ENCODE measurements around the gene PRR7. TPM values are rescaled to one million over a fixed set of nuclear protein-coding genes. Genes with fewer than 3 reads are reported as not detected.
"Not testable (repeated sequence)": the region's sequence is repeated elsewhere in the genome, so short reads cannot be mapped to it uniquely, and the experiment has no call there.

Gene PRR7, protein sequence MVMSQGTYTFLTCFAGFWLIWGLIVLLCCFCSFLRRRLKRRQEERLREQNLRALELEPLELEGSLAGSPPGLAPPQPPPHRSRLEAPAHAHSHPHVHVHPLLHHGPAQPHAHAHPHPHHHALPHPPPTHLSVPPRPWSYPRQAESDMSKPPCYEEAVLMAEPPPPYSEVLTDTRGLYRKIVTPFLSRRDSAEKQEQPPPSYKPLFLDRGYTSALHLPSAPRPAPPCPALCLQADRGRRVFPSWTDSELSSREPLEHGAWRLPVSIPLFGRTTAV
- 69.3 and 86.7 TPM in 2 replicates for total RNA-seq (2014; rRNA removed; shearing (Covaris generic))

DNA sequence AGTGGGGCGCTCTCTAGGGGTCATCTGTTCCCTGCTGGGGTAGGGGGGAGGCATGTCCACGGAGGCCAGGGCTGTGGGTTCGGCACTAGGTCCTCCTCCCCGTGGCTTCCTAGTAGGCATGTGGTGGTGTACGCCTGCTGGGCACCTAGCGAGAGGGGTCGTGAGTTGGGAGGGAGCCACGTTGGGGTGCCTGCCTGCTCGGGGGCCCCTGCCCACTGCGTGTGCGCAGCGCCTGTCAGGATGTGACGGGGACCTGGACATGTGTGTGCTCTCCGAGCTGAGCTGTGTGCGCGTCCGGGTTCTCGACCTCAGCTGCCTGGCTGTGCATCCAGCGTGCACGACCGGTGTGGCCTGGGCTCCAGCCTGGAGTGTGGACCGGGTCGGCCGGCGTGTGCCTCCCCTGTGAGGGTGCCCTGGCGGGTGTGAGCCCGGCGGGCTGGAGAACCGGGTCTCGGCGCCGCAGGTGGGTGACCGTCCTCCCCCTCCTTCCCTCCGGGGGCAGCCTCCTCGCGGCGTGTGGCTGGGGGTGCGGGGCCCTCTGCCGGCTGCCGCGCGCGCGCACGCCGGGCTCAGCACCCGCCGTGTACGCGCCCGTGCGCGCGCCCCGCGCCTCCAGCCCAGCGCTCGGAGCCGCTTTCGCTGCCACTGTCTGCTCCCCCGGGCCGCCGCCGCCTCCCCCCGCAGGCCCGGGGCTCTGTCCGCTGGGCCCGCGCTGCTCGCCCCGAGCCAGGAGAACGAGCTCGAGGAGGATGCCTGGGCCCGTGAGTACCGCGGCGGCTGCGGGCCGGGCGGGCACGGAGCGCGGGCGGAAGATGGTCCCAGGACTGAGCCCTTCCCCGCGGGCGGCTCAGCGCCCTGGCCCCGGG lies at the start of gene PRR7:
PRR7 (plus strand) TSS at position 615 of the 866 bp plus-strand sequence. CDS start 8,254 bp downstream, outside the sequence.
- DNase-seq (ENCODE audit: low spot score), result peak; percentile 81

DNA sequence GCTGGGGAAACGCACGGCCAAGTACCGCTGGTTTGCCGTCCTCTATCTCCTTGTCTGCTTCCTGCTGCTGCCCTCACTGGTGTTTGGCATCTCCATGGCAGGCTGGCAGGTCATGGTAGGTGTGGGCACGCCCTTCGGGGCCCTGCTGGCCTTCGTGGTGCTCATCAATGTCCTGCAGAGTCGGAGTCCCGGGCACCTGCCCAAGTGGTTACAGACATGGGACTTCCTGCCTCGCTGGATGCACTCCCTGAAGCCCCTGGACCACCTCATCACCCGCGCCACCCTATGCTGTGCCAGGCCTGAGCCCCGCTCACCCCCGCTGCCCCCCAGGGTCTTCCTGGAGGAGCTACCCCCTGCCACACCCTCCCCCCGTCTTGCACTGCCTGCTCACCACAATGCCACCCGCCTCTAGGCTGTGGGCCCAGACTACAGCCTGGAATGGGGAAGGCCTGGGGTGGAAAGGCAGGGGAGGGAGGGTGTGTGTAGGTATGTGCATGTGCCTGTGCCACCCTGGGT lies 48.7 kb upstream of the PRR7 start:
- DNase-seq (ENCODE audit: low spot score), result no peak

DNA sequence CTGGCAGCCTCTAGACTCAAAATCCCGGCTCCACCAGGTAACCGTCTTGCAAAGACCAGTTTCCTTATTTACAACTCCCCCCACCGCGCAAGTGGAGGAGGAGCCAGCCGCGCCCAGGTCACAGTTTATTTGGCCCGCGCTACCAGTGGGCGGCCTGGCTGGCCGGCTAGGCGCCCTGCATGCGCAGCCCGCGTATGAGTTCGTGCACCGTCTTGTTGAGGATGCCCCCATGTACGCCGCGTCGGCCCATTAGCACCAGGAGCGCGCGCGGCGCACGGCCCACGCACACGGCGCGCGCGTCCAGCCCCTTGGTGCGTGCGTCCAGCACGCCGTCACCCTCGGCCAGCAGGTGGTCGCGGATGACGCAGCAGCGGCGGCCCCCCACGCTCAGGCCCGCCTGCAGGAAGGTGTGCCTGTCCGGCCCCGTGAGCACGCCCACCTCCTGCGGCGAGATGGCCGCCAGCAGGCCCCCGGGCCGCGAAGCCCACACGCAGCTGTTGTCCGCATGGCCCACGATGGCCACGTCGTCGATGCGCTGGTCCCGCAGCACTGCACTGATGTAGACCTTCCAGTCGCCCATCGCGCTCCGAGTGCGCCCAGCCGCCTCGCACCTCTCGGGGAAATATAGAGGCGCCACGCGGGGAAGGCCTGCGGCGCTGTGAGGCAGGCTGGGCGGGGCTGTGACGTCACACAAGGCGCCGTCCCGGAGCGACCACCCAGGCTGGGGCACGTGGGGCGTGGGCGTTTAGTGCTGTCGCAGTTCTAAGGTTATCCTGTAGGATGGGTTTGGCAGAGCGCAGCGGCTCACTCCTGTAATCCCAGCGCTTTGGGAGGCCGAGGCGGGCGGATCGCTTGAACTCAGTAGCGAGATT lies 46.4 kb upstream of the PRR7 start, which contains the start of gene PFN3:
PFN3 (minus strand) TSS at position 665 of the 872 bp plus-strand sequence; CDS start at position 580, 85 bp downstream.
- DNase-seq (ENCODE audit: low spot score), result no peak

DNA sequence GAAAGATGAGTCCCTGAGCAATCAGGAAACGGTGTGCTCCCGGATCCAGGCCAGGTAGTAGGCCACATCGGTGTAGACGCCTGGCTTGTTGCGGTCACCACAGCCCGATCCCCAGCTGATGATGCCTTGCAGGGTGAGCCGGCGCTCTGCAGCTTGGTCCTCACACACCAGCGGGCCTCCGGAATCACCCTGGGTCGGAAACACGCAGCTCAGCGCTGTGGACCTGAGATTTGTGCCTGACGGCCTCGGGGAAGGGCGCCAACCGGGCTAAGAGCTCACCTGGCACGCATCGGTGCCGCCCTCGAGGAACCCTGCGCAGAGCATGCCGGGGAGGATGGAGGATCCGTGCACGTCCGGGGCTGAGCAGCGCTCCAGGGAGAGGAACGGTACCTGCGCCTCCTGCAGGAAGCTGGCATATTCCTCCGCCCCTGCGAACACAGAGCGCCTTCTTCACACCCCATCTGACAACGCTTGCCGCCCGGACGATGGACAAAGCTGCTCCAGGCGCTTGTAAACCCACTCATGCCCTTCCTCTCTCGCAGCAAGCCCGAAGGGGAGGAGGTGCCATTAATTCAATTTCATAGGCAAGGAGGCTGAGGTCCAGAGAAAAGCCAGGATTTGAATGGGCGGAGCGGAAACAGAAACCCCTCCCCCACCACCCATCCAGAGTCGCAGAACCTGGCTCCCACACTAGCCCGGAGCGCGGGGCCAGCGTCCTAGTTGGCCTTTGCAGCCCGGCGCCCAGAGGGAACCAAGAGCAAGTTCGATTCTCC lies 44.2 kb upstream of the PRR7 start:
- DNase-seq (ENCODE audit: low spot score), result peak; percentile 92

DNA sequence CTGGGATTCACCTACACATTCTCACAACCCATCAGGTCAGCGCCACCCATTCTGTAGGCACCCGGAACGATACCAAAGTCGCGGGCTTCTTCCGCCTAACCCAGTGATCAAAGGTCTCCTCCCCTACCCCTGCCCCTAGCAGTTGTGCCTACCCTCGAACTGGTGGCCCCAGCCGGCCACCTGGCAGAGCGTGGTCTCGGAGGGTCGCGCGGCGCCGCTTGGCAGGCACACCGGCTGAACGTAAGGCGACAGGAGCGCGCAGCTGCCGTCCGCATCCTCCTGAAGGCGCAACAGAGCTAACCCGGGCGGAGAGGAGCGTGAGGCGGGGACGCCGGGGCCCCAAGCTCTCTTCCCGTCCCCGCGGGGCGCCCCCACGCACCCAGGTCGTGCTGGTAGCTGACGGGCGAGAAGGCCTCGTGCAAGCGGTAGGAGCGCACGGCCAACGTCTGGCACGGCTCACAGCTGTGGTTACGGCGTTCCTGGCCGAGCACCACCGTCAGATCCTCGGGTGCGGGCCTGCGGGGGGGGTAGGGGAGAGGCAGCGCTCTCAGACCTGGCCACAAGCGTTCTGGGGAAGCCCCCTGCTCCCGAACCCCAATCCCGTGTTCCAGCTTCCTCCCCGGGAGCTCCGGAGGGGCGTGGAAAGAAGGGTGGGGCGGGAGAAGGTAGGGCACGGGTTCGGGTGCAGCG lies 43.4 kb upstream of the PRR7 start:
- peak; percentile 61 for DNase-seq (ENCODE audit: low spot score)

DNA sequence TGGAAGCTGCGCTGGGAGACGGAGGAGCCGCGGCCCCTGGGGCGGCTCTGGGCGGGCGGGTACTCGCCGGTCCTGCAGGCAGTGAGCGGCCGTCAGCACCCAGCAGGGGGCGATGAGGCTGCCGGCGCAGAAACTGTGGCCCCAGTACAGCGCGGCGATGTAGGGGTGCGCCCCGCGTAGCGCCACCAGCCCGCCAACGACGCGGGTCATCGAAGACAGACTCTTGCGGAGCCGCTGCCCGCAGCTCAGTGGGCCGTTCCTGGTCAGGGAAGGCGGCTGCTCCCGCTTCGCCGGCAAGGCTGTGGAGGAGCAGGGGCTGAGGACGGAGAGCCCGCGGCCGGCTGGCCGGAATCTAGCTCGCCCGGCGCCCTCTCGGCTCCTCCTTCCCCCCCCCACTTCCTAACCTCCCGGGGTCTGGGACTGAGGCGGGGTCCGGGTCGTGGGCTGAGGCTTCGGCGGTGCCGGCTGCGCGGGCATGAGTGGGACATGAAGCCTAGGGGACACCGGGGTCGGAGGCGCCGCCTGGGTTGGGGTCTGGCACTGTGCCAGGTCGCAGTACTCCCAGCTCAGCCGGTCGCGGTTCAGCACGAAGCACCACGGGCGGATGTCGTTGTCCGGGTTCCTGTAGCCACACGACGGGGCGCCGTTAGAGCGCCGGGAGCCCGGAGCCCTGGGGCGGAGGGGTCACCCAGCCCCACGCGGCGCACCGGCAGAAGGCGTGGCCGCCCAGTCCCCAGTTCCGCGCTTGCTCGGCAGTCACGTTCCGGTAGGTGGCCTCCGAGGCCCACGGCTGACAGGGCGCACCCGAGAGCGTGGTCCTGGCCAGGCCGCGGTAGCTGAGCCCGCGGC lies 42.6 kb upstream of the PRR7 start:
- DNase-seq (ENCODE audit: low spot score), result peak; percentile 85

DNA sequence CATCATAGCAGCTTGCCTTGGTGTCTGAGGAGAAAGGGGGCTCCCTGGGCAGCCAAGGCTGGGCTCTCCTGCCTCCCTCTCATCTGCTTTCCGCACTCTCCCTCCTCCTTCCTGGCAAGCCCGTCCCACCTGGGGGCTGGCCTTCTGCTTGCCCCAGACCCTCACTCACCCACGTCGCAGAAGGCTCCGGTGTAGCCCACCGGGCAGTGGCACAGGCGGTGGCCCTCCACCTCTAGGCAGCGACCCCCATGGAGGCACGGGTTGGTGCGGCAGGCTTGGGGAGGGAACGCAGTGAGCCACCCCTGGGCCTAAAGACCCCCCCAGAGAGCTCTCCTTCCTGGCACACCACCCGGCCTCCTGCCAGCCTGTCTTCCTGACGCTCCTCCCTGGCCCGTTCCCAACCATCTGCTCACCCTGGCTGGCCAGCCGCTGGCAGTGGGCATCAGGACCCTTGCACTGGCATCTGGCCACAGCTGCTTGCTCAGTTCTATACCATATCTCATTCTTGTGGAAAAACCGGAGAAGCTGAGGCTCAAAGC lies 41.9 kb upstream of the PRR7 start:
- no peak for DNase-seq (ENCODE audit: low spot score)

DNA sequence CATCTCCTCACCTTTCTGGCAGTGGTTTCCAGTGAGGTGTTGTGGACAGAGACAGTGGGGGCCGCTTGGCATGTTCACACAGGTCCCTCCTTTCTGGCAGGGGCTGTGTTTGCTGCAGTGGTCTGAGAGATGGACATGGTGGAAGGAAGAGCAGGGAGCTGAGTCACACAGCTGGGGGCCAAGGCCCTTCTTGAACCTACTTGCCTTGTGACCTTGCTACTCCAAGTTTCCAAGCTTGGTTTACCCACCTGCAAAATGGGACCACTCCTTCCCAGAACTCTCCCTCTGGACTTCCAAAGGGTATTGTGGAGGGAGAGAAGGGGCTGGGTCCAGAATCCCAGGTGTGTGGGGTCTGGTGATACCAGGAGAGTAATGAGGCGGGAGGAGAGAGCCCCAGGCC lies 41.3 kb upstream of the PRR7 start:
- no peak for DNase-seq (ENCODE audit: low spot score)

DNA sequence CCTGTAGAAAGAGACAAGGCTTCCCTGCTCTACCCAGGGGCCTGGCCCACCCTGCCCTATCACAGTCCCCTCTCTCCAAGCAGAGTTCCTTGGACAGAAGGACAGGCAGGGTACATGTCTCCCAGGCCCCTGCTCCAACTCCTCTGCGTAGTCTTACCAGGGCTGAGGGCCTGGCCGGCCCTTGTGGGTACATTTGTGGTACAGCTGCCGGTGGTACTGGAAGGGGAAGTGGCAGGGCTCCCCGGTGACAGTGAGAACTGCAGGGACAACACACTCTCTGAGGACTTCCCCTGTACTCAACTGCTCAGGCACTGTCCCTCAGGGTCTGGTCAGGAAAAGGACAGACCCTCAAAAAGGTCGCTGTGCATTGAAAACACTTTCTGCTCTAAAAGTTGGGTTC lies 40.8 kb upstream of the PRR7 start:
- DNase-seq (ENCODE audit: low spot score), result no peak

DNA sequence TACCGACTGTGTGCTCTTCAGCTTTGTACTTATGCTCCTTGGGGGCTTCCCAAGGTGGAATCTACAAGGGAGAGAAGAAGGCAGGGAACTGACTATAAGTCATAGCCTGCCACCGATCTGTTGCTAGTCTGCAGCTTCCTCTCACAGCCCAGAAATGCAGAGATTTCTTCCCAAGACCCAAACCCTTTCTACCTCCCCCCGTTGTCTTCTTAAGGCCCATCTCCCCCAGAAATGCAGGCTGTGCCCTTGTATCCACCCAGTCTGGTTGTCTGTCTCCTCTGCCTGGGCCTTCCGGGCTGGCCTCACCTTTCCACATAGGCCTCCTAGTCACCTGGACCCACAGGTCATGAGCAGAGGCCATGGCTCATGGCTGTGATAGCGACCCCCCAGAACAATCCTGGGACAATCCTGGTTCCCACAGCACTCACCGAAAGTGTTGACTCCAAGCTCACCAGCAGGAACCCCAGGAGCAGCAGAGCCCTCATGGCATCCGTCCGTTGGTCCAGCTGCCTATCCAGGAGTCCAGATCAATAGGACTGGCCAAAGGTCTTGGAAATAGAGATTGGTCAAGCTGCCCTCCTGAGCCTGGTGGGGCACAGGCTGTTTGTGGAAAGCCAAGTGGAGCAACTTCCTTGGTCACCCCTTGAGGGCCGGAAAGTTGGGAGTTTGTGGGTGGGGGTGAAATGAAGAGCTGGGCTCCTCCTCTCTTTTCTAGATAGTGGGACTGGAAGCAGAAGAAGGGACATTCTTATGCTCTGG lies 37.4 kb upstream of the PRR7 start, which contains the start of gene F12:
F12 (minus strand) TSS at position 522 of the 759 bp plus-strand sequence; CDS start at position 485, 37 bp downstream.
- DNase-seq (ENCODE audit: low spot score), result no peak

DNA sequence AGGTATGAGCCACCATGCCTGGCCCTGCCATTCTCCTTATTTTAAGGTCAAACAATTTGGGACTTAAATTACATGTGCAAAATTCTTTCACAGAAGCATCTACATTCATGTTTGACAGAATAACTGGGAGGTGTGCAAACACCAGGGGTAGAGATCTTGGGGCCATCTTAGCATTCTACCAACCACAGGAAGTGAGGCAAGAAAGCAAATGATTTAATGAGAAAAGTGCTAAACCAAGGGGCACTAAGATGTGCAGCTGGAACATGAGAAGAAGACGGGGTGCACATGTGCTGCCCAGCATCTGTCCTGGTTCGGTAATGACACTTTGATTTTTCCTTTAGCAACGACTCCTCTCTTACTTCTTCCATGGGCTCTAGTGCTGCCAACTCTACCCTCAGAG lies 36.0 kb upstream of the PRR7 start:
- DNase-seq (ENCODE audit: low spot score), result no peak

DNA sequence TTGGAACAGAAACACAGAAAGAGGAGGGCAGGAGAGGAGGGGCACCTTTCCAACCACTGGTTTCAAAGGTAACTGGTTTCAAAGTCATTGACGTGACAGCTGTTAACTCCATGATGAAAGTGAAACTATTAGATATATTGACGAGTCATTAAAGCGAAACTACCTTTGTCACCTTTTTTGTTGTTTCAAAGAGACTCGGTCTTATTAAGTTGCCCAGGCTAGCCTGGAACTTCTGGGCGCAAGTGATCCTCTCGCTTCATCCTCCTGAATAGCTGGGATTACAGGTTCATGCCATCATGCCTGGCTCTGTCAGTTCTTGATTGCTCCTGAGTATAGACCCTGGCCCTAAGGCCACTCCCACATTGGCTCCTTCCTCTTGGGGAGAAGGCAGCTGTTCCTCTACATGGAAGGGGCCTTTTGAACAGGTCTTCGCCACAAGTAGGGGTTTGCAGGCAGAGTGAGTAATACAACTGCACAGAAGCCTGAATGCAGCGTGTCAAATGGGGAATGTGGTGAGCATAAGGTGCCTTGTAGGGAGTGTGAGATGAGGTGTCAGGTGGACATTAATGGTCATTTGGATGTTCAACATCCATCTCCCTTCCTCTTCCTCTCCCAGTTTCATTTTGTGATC lies 33.9 kb upstream of the PRR7 start:
- no peak for DNase-seq (ENCODE audit: low spot score)

DNA sequence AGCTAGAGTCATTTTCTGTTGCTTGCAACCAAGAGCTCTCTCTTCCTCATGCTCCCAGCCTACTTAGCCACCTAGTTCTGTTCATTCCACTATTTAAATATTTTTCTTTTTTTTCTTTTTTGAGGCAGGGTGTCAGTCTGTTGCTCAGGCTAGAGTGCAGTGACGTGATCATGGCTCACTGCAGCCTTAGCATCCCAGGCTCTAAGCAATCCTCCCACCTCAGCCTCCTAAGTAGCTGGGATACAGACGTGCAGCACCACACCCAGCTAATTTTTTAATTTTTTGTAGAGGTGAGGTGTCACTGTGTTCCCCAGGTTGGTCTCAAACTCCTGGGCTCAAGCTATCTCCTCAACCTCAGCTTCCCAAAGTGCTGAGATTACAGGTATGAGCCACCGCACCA lies 32.1 kb upstream of the PRR7 start:
- DNase-seq (ENCODE audit: low spot score), result no peak

DNA sequence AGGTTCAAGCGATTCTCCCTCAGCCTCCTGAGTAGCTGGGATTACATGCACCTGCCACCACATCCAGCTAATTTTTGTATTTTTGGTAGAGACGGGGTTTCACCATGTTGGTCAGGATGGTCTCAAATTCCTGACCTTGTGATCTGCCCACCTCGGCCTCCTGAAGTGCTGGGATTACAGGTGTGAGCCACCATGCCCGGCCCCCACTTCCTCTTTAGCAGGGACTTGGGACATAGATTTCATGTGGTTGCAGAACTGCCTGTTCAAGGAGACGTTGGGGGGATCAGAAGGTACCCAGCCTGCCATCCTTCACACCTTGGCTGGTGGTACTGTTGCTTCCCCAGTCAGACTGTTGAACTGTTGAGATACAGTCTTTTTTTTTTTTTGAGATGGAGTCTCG lies 29.5 kb upstream of the PRR7 start:
- DNase-seq (ENCODE audit: low spot score), result not testable (repeated sequence)

DNA sequence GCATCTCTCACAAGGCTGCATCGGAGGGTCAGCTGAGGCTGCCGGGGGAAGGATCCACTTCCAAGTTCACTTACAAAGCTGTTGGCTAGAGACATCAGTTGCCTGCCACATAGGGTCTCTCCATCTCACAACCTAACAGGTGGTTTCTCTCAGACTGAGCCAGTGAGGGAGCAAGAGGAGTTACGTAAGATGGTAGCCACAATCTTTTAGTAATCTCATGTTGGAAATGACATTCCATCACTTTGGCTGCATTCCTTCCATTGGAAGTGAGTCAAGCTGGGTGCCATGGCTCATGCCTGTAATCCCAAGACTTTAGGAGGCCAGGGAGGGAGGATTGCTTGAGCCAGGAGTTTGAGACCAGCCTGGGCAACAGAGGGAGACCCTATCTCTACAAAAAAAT lies 27.6 kb upstream of the PRR7 start:
- DNase-seq (ENCODE audit: low spot score), result no peak

DNA sequence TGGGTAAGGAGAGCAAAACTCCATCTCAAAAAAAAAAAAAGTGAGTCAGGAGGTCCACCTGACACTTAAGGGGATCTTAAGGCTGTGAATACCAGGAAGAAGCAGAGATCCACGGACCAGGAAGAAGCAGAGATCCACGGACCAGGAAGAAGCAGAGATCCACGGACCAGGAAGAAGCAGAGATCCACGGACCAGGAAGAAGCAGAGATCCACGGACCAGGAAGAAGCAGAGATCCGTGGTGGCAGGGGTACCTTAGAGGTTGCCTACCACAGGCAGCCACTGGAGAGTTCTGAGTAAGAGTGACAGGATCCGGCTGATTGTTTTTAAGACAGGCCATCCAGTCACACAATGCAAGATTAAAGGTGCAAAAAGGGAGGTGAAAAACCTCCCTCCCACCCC lies 26.1 kb upstream of the PRR7 start:
- not testable (repeated sequence) for DNase-seq (ENCODE audit: low spot score)

DNA sequence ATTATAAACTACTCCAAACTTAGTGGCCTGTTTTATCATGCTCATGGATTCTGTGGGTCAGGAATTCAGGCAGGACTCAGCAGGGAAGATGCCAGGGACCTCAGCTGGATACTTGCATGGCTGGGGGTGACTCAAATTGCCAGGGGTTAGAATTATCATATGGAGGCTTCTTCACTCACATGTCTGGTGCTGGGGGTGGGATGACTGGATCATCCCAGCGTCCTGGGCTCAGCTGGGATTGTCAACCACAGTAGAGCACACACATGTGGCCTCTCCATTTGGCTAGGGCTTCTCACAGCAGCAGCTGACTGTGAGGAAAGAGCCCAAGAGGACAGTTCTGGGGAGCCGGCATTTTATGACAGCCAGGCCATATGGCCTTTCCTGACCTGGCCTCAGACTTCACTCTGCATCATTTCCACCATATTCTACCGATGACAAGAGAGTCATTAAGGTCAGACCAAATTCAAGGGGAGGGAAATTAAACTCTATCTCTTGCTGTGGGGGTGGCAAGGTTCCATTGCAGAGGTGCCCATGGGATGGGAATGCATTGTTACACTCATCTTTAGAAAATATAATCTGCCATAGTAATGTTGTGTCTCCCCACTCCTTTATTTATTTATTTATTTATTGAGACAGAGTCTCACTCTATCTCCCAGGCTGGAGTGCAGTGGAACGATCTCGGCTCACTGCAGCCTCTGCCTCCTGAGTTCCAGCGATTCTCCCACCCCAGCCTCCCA lies 25.4 kb upstream of the PRR7 start:
- no peak for DNase-seq (ENCODE audit: low spot score)

All from HT-29 (cell line).